Upper lobe of left lung (tissue), 6 donors: Measurements from ENCODE around the gene SWAP70. TPM values are rescaled to one million over a fixed set of nuclear protein-coding genes. Genes with fewer than 3 reads are reported as not detected.
A peak's percentile ranks its signal among the peaks of the same experiment; 100 is the strongest.

Experiments
- ATAC-seq, 2 donors: fragments of 200-7000 bp; cut with Tn5 transposase; one replicate each; pipeline ENCODE4 v1.9.1; 2022; ENCODE audit warnings: mild to moderate bottlenecking in 2 of 2, moderate library complexity in 2 of 2; ENCODE audit not compliant: low FRiP score in 2 of 2
- DNase-seq, 2 donors: peaks; one replicate each; pipeline ENCODE4 v3.0.0-alpha.2; 2019 to 2020
- H3K27ac ChIP-seq, 4 donors: fragments of 200-600 bp; sonication (generic); one replicate each; pipeline ENCODE4 v1.5.1; 2016 to 2019
- H3K27me3 ChIP-seq, 4 donors: fragments of 200-600 bp; sonication (generic); one replicate each; pipeline ENCODE4 v1.5.1; 2017 to 2019
- H3K36me3 ChIP-seq, 4 donors: fragments of 200-600 bp; sonication (generic); one replicate each; pipeline ENCODE4 v1.5.1; 2016 to 2019
- H3K4me1 ChIP-seq, 4 donors: fragments of 200-600 bp; sonication (generic); one replicate each; pipeline ENCODE4 v1.5.1; 2018 to 2019
- H3K4me3 ChIP-seq, 4 donors: fragments of 200-600 bp; sonication (generic); one replicate each; pipeline ENCODE4 v1.5.1; 2017 to 2019; ENCODE audit warnings: mild to moderate bottlenecking in 2 of 4, moderate library complexity in 1 of 4
- H3K9me3 ChIP-seq, 4 donors: fragments of 200-600 bp; sonication (generic); one replicate each; pipeline ENCODE4 v1.5.1; 2018 to 2019
- EP300 ChIP-seq, 4 donors: sonication (generic); formaldehyde crosslinking; IDR thresholded peaks; one replicate each; pipeline ENCODE4 v1.5.1; 2017; ENCODE audit warnings: antibody characterized with exemption in 4 of 4, control low read depth in 2 of 4
- POLR2A ChIP-seq, 4 donors: fragments of 450-650 bp; IDR thresholded peaks; one replicate each; pipeline ENCODE4 v1.5.1; 2016 to 2017; ENCODE audit warnings: antibody characterized with exemption in 4 of 4, mild to moderate bottlenecking in 2 of 4
- POLR2AphosphoS5 ChIP-seq, 2 donors: sonication (generic); formaldehyde crosslinking; IDR thresholded peaks; one replicate each; pipeline ENCODE4 v1.5.1; 2017; ENCODE audit warnings: antibody characterized with exemption in 2 of 2
- WGBS, 2 donors: methylation state at CpG; one replicate each; pipeline ENCODE4 v1.1.5; 2017 to 2018; 5-methylcytosine and 5-hydroxymethylcytosine counted together
- total RNA-seq, 6 donors: library from RNA; depleted of rRNA in 4 of 6; stranded (reverse); fragments of >200 nt in 4 of 6; gene quantifications; one replicate each; pipeline versions ENCODE4 v1.1.0 to v1.2.1, GENCODE V29; 2016 to 2021
- TF ChIP-seq, protein P1 (sequence below), 6 experiments: fragments of 450-650 bp in 4 of 6; fragments of 200-600 bp in 2 of 6; sonication (generic) in 2 of 6; IDR thresholded peaks; one replicate each; pipeline ENCODE4 v1.5.1; 2016 to 2019; ENCODE audit warnings: antibody characterized with exemption in 6 of 6
- donor health status: DM: no; HTN: no; CAD: no; lungs with moderate emphysema.
- donor health status: DM: no; HTN: yes; CAD: no; lungs with severe emphysema.

The SWAP70 gene
- total RNA-seq, 6 donors from 2014 or later = 31.4 to 80.4 (median 50.2) TPM

DNA sequence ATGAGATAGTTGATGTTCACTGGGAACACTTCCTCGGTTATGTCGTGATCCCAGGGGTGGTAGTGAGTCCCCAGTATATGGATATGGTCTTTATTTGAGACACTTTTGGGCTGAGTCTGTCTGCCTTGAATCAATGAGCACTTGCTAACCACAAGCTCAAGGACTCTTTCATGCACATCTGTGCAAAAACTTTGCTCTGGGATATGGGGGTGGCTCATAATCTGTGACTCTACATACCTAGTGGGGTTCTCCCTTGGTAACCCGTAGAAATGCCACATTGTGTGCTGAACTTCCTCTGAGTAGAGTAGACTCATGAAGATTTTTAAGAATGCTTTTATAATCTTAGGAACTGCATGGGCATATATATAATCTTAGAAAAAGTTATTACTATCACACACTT, 69.3 kb downstream of the SWAP70 start:
- DNase-seq (no peak), ATAC-seq (no peak)
- Histone ChIP-seq H3K4me3 (no peak overlapping the region), H3K27me3 (no peaks in the 10 kb centered on the region), H3K27ac (no peak overlapping the region), H3K9me3 (no peaks in the 10 kb centered on the region), H3K4me1 (peaks cover 0 to 7% (median 2%) of the 10 kb centered on the region in 4 donors), H3K36me3 (peaks cover 0 to 76% (median 29%) of the 10 kb centered on the region in 4 donors)
- TF ChIP-seq, protein P1, sequence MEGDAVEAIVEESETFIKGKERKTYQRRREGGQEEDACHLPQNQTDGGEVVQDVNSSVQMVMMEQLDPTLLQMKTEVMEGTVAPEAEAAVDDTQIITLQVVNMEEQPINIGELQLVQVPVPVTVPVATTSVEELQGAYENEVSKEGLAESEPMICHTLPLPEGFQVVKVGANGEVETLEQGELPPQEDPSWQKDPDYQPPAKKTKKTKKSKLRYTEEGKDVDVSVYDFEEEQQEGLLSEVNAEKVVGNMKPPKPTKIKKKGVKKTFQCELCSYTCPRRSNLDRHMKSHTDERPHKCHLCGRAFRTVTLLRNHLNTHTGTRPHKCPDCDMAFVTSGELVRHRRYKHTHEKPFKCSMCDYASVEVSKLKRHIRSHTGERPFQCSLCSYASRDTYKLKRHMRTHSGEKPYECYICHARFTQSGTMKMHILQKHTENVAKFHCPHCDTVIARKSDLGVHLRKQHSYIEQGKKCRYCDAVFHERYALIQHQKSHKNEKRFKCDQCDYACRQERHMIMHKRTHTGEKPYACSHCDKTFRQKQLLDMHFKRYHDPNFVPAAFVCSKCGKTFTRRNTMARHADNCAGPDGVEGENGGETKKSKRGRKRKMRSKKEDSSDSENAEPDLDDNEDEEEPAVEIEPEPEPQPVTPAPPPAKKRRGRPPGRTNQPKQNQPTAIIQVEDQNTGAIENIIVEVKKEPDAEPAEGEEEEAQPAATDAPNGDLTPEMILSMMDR (IDR thresholded peaks at IDR 0.05) = no peak
- TF ChIP-seq EP300 (IDR thresholded peaks at IDR 0.05) (no peak), POLR2AphosphoS5 (IDR thresholded peaks at IDR 0.05) (no peak), POLR2A (IDR thresholded peaks at IDR 0.05) (no peak)
- WGBS, 2 donors = 92 to 97% methylated on average over 3 of the region's 3 CpGs

DNA sequence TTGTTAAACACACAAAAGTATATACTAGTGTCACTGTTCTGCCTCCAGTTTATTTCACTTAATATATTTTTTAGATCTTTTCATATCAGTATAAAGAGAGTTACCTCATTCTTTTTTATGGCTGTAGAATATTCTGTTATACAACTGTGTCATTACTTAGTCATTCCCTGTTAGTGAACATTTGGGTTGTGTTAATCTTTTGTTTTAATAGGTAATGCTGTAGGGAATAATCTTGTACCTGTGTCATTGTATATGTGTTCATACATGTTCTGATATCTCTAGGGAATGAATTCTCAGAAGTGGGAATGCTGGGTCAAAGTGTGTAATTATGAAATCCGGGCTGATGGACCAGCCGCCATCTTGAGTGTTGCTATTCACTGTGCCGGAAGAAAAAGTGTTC, 71.4 kb downstream of the SWAP70 start:
- Histone ChIP-seq H3K36me3 (peaks cover 0 to 76% (median 22%) of the 10 kb centered on the region in 4 donors), H3K4me1 (peaks cover 3 to 18% (median 11%) of the 10 kb centered on the region in 4 donors), H3K9me3 (no peaks in the 10 kb centered on the region), H3K4me3 (no peak overlapping the region), H3K27me3 (no peaks in the 10 kb centered on the region), H3K27ac (no peak overlapping the region)
- ATAC-seq (no peak), DNase-seq (no peak)
- WGBS, 2 donors = 98 to 100% methylated on average over 3 of the region's 3 CpGs
- TF ChIP-seq POLR2AphosphoS5 (IDR thresholded peaks at IDR 0.05) (no peak), POLR2A (IDR thresholded peaks at IDR 0.05) (no peak), EP300 (IDR thresholded peaks at IDR 0.05) (no peak)
- TF ChIP-seq, protein P1 (IDR thresholded peaks at IDR 0.05) = no peak

DNA sequence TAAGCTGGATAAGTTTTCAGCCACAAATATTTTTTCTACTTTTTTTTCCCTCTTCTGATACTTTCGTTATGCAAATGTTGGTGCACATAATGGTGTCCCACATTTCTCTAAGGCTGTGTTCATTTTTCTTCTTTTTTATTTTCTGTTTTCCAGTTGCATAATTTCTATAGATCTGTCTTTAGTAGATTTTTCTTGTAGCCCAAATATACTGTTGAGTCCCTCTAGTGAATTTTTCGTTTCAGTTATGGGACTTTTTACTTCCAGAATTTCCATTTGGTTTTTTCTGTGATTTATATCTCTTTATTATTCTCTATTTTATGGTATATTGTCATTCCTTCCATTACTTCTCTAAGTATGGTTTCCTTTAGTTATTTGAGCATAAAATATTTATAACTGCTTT, 72.0 kb downstream of the SWAP70 start:
- peaks cover 3 to 20% (median 13%) of the 10 kb centered on the region in 4 donors for H3K4me1 ChIP-seq
- H3K36me3 ChIP-seq = peaks cover 0 to 81% (median 27%) of the 10 kb centered on the region in 4 donors
- ATAC-seq = no peak
- no peaks in the 10 kb centered on the region for H3K9me3 ChIP-seq
- no peaks in the 10 kb centered on the region for H3K27me3 ChIP-seq
- WGBS, 2 donors = 95 to 99% methylated on average over 2 of the region's 2 CpGs
- no peak overlapping the region for H3K27ac ChIP-seq
- TF ChIP-seq POLR2A (IDR thresholded peaks at IDR 0.05) (no peak), POLR2AphosphoS5 (IDR thresholded peaks at IDR 0.05) (no peak), EP300 (IDR thresholded peaks at IDR 0.05) (no peak)
- TF ChIP-seq, protein P1 (IDR thresholded peaks at IDR 0.05) = no peak
- DNase-seq = no peak
- H3K4me3 ChIP-seq = no peak overlapping the region

DNA sequence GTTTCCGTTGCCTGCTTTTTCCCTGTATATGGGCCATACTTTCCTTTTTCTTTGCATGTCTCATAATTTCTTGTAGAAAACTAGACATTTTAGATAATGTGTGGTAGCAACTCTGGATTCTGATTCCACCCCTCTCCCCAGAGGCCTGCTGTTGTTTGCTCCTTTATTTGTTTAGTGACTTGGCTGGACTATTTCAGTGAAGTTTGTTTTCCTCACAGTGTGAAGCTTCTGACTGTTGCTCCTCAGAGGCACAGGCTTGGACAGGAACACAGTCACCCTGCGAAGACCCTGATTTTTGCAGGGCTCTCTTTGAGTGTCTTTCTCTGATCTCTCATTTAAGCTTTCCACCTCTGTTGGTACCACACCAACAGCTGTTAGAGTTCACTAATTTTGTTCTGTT, 72.5 kb downstream of the SWAP70 start:
- Histone ChIP-seq H3K4me1 (peaks cover 3 to 20% (median 13%) of the 10 kb centered on the region in 4 donors), H3K9me3 (no peaks in the 10 kb centered on the region), H3K4me3 (no peak overlapping the region), H3K27ac (peak overlapping the region in 1 of 4 donors; percentile 3), H3K36me3 (peaks cover 0 to 85% (median 29%) of the 10 kb centered on the region in 4 donors), H3K27me3 (no peaks in the 10 kb centered on the region)
- TF ChIP-seq POLR2AphosphoS5 (IDR thresholded peaks at IDR 0.05) = no peak
- TF ChIP-seq, protein P1 (IDR thresholded peaks at IDR 0.05) = no peak
- TF ChIP-seq POLR2A (IDR thresholded peaks at IDR 0.05) = no peak
- no peak for TF ChIP-seq EP300 (IDR thresholded peaks at IDR 0.05)
- no peak for DNase-seq
- WGBS, 2 donors = 91 to 98% methylated on average over 2 of the region's 2 CpGs
- ATAC-seq = no peak

DNA sequence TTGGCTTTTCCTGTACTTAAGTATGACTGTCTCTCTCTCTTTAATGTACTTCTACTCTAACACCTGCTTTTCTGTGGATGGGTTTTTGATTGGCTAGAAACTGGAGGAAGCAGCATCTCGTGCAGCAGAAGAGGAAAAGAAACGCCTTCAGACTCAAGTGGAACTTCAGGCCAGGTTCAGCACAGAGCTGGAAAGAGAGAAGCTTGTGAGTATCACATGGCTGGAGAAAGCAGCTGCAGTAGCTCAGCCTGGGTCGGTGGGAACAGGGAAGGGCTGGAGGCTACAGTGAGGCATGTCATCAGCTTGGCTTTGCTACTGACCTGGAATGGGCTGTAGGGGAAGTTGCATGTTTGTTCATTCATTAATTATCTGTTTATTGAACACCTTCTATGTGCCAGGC, 74.2 kb downstream of the SWAP70 start:
- peak in 1 of 2 donors; percentile 65 for DNase-seq
- WGBS, 2 donors = 41 to 42% methylated on average over 3 of the region's 3 CpGs
- H3K27ac ChIP-seq = peak overlapping the region in 3 of 4 donors; percentile 5 to 75 (median 13)
- TF ChIP-seq POLR2A (IDR thresholded peaks at IDR 0.05) (no peak), EP300 (IDR thresholded peaks at IDR 0.05) (peak in 1 of 4 donors; percentile 17), POLR2AphosphoS5 (IDR thresholded peaks at IDR 0.05) (no peak)
- TF ChIP-seq, protein P1 (IDR thresholded peaks at IDR 0.05) = no peak
- ATAC-seq = peak; percentile 72 to 85
- H3K27me3 ChIP-seq = no peaks in the 10 kb centered on the region
- no peaks in the 10 kb centered on the region for H3K9me3 ChIP-seq
- H3K4me1 ChIP-seq = peaks cover 3 to 20% (median 13%) of the 10 kb centered on the region in 4 donors
- no peak overlapping the region for H3K4me3 ChIP-seq
- peaks cover 0 to 84% (median 22%) of the 10 kb centered on the region in 4 donors for H3K36me3 ChIP-seq
